ENCODE data around the gene TFF2. TPM values are rescaled to one million over a fixed set of nuclear protein-coding genes. Genes with fewer than 3 reads are reported as not detected.

Gene TFF2
- total RNA-seq, 1 donor from 2014 or later = not detected

- no peak for DNase-seq (ENCODE audit: extremely low spot score in 2 of 2)
- no peaks in the 10 kb centered on the region for H3K27me3 ChIP-seq
- H3K4me3 ChIP-seq = no peak overlapping the region
- no peaks in the 10 kb centered on the region for H3K36me3 ChIP-seq
- TF ChIP-seq POLR2A (IDR thresholded peaks at IDR 0.05) (no peak), POLR2AphosphoS5 (IDR thresholded peaks at IDR 0.05; ENCODE audit: insufficient read depth in 1 of 2, low read depth in 1 of 2) (no peak), CTCF (IDR thresholded peaks at IDR 0.05) (no peak)
- H3K9me3 ChIP-seq = no peaks in the 10 kb centered on the region
- no peaks in the 10 kb centered on the region for H3K4me1 ChIP-seq
- intact Hi-C loops (cut with DNase I) = no loop called here
- H3K27ac ChIP-seq = no peak overlapping the region
These were observed 46.3 kb upstream of the TFF2 start for GRCh38 chr21:42396799-42397745.

GRCh38 chr21:42395905-42396651 lies 45.3 kb upstream of the TFF2 start, which contains the start of gene TMPRSS3:
TMPRSS3 (minus strand) TSS chr21:42396052; CDS start chr21:42395417, 635 bp downstream.
- H3K27me3 ChIP-seq = no peaks in the 10 kb centered on the region
- no peak within 1 kb of the TSS for H3K27ac ChIP-seq
- H3K4me1 ChIP-seq = no peaks in the 10 kb centered on the region
- H3K4me3 ChIP-seq = no peak within 1 kb of the TSS
- no peaks in the 10 kb centered on the region for H3K9me3 ChIP-seq
- DNase-seq (ENCODE audit: extremely low spot score in 2 of 2) = no peak
- TF ChIP-seq POLR2AphosphoS5 (IDR thresholded peaks at IDR 0.05; ENCODE audit: insufficient read depth in 1 of 2, low read depth in 1 of 2) = no peak
- TF ChIP-seq POLR2A (IDR thresholded peaks at IDR 0.05) = no peak
- TF ChIP-seq CTCF (IDR thresholded peaks at IDR 0.05) = no peak
- H3K36me3 ChIP-seq = no peaks in the 10 kb centered on the region
- intact Hi-C loops (cut with DNase I) = no loop called here

GRCh38 chr21:42395302-42395701 lies 44.5 kb upstream of the TFF2 start:
- DNase-seq (ENCODE audit: extremely low spot score in 2 of 2) = no peak
- Histone ChIP-seq H3K9me3 (no peaks in the 10 kb centered on the region), H3K4me1 (no peaks in the 10 kb centered on the region), H3K36me3 (no peaks in the 10 kb centered on the region), H3K27me3 (no peaks in the 10 kb centered on the region), H3K4me3 (no peak overlapping the region), H3K27ac (no peak overlapping the region)
- intact Hi-C loops (cut with DNase I) = no loop called here
- TF ChIP-seq POLR2AphosphoS5 (IDR thresholded peaks at IDR 0.05; ENCODE audit: insufficient read depth in 1 of 2, low read depth in 1 of 2) = no peak
- TF ChIP-seq POLR2A (IDR thresholded peaks at IDR 0.05) = no peak
- TF ChIP-seq CTCF (IDR thresholded peaks at IDR 0.05) = no peak

- Histone ChIP-seq H3K27ac (no peak overlapping the region), H3K9me3 (no peaks in the 10 kb centered on the region), H3K4me1 (no peaks in the 10 kb centered on the region), H3K27me3 (no peaks in the 10 kb centered on the region), H3K36me3 (no peaks in the 10 kb centered on the region), H3K4me3 (no peak overlapping the region)
- no peak for DNase-seq (ENCODE audit: extremely low spot score in 2 of 2)
- intact Hi-C loops (cut with DNase I) = no loop called here
- TF ChIP-seq POLR2AphosphoS5 (IDR thresholded peaks at IDR 0.05; ENCODE audit: insufficient read depth in 1 of 2, low read depth in 1 of 2) (no peak), POLR2A (IDR thresholded peaks at IDR 0.05) (no peak), CTCF (IDR thresholded peaks at IDR 0.05) (no peak)
These were observed 42.7 kb upstream of the TFF2 start for GRCh38 chr21:42393443-42393950.

All from vagina (tissue), 2 donors.